SH-SY5Y (cell line): Measurements from ENCODE around the gene CSMD2.

Experiments
- GATA2 ChIP-seq: IDR thresholded peaks from 2 replicates; pipeline ENCODE4 v1.6.1; 2011; ENCODE audit warnings: mild to moderate bottlenecking, low read depth, low read length
- GATA3 ChIP-seq: IDR thresholded peaks from 2 replicates; pipeline ENCODE4 v1.6.1; 2011; ENCODE audit warnings: low read depth, mild to moderate bottlenecking, low read length, moderate library complexity

DNA sequence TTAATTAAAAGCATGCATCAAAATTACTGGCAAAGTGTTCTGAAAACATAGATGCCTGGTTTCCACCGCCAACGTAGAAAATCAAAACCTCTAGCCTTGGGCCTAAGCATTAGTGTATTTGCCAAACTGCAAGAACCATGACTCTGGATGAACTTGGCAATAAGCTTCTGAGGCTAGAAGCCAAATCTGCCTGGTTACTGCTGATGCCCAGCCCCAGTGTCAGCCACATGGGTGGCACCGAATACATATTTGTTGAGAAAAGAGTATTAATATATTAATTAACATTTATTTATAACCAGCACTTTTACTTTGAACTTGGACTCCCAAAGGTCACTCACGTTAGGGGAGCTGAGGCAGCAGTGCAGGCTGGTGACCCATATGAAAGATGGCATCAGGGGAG, 441.8 kb downstream of the CSMD2 start:
- TF ChIP-seq GATA2 (no peak), GATA3 (no peak)
